Activated CD4-positive, alpha-beta T cell treated with anti-CD3 and anti-CD28 coated beads for 4 hours (primary cell): ENCODE measurements around the gene GFRA1.

Source experiments
- DNase-seq, 2 donors: peaks; one replicate each; pipeline ENCODE4 v3.0.0-alpha.2; 2020

Gene GFRA1

GRCh38 chr10:116121640-116122525 lies 151.1 kb downstream of the GFRA1 start:
- DNase-seq, result no peak

- DNase-seq, result no peak
These were observed 152.1 kb downstream of the GFRA1 start for GRCh38 chr10:116120688-116121455.

- DNase-seq, result no peak
These were observed 154.2 kb downstream of the GFRA1 start for GRCh38 chr10:116118847-116119246.

GRCh38 chr10:116115797-116116196 lies 157.2 kb downstream of the GFRA1 start:
- DNase-seq, result no peak

GRCh38 chr10:116115036-116115641 lies 157.9 kb downstream of the GFRA1 start:
- no peak for DNase-seq

GRCh38 chr10:116113721-116114501 lies 159.1 kb downstream of the GFRA1 start:
- no peak for DNase-seq

- no peak for DNase-seq
These were observed 160.5 kb downstream of the GFRA1 start for GRCh38 chr10:116112232-116113231.

- no peak for DNase-seq
These were observed 161.4 kb downstream of the GFRA1 start for GRCh38 chr10:116111483-116112095.

GRCh38 chr10:116110736-116111135 lies 162.3 kb downstream of the GFRA1 start:
- DNase-seq, result no peak

GRCh38 chr10:116109881-116110280 lies 163.1 kb downstream of the GFRA1 start:
- no peak for DNase-seq

- DNase-seq, result no peak
These were observed 163.5 kb downstream of the GFRA1 start for GRCh38 chr10:116109481-116109880.

GRCh38 chr10:116108095-116108494 lies 164.9 kb downstream of the GFRA1 start:
- DNase-seq, result no peak

GRCh38 chr10:116106611-116107010 lies 166.4 kb downstream of the GFRA1 start:
- no peak for DNase-seq

GRCh38 chr10:116105264-116105663 lies 167.7 kb downstream of the GFRA1 start:
- no peak for DNase-seq

- DNase-seq, result no peak
These were observed 168.6 kb downstream of the GFRA1 start for GRCh38 chr10:116104210-116104932.

GRCh38 chr10:116103668-116104067 lies 169.3 kb downstream of the GFRA1 start:
- no peak for DNase-seq

- DNase-seq, result no peak
These were observed 171.2 kb downstream of the GFRA1 start for GRCh38 chr10:116101616-116102315.

- no peak for DNase-seq
These were observed 172.0 kb downstream of the GFRA1 start for GRCh38 chr10:116100984-116101383.

GRCh38 chr10:116099023-116099420 lies 174.0 kb downstream of the GFRA1 start:
- DNase-seq, result no peak
